Germinal center (tissue), 1 donor: ENCODE results near the gene LMBR1L.

Source experiments
- DNase-seq: peaks from one replicate; pipeline ENCODE4 v3.0.0; 2012; ENCODE audit warnings: mixed read lengths, low spot score

Gene LMBR1L

GRCh38 chr12:49054096-49054495, 56.6 kb downstream of the LMBR1L start:
- no peak for DNase-seq

- no peak for DNase-seq
Observed at GRCh38 chr12:49052451-49053208, 58.0 kb downstream of the LMBR1L start.

GRCh38 chr12:49051777-49052438, 58.7 kb downstream of the LMBR1L start:
- no peak for DNase-seq

GRCh38 chr12:49051373-49051764, 59.3 kb downstream of the LMBR1L start:
- DNase-seq, result no peak

GRCh38 chr12:49050507-49051372, 59.9 kb downstream of the LMBR1L start:
- DNase-seq, result no peak

- no peak for DNase-seq
Observed at GRCh38 chr12:49049566-49050224, 61.0 kb downstream of the LMBR1L start.

- no peak for DNase-seq
Observed at GRCh38 chr12:49048953-49049352, 61.7 kb downstream of the LMBR1L start.
